Nephron progenitor cell (in vitro differentiated cells): ENCODE data around the gene RPL26.

Source experiments
- DNase-seq: peaks from one replicate; pipeline ENCODE4 v3.0.0; 2021
- H3K27ac Mint-ChIP-seq: 2 replicates; pipeline ENCODE4 v1.8.0; 2021; ENCODE audit warnings: mild to moderate bottlenecking, moderate library complexity, mixed read lengths
- H3K27me3 Mint-ChIP-seq: 2 replicates; pipeline ENCODE4 v1.8.0; 2021; ENCODE audit warnings: mild to moderate bottlenecking, low read depth, mixed read lengths; ENCODE audit not compliant: poor library complexity
- H3K36me3 Mint-ChIP-seq: 2 replicates; pipeline ENCODE4 v1.8.0; 2021; ENCODE audit warnings: low read depth, mixed read lengths
- H3K4me1 Mint-ChIP-seq: 2 replicates; pipeline ENCODE4 v1.8.0; 2021; ENCODE audit warnings: mixed read lengths
- H3K4me3 Mint-ChIP-seq: 2 replicates; pipeline ENCODE4 v1.8.0; 2021; ENCODE audit warnings: mild to moderate bottlenecking, moderate library complexity, mixed read lengths
- H3K9me3 Mint-ChIP-seq: 2 replicates; pipeline ENCODE4 v1.8.0; 2021; ENCODE audit warnings: mild to moderate bottlenecking, moderate library complexity, mixed read lengths
- TF ChIP-seq, protein P1 (sequence below): fragments of 200-600 bp; sonication (generic); IDR thresholded peaks from 2 replicates; pipeline ENCODE4 v1.5.0; 2021; ENCODE audit warnings: antibody characterized with exemption

The RPL26 gene

DNA sequence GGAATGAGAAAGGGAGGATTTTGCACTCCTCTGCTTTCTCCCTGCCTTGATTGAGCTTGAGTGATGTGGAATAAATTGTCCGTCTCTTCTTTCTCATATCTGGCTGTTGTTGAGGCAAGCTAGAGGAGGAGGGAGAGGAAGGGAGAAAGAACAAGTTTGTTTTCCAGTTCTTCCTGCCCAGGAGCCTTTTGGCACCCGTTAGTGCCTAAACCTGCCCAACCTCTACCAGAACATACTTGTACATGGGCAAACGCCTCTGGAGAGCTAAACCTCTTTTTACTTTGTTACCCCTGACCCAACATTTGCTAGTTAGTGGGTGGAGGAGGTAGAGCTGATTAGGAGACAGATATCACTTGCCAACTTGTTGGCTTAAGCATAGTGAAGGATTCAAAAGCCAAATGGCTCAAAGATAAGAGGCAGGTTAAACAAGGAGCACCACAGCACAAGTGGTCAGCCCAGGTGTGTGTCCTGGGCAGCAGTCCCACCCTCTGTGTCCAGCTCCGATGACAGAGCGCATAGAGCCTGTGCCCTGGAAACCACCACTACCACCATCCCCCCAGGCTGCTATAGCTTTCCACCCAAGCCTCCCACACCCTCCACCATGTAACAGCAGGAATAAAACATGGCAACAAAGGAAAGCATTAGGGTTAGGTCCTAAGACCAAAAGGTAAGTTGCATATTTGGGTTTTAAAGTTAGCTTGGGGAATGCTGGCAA lies 36.9 kb downstream of the RPL26 start:
- no peak for DNase-seq
- no peaks in the 10 kb centered on the region for H3K9me3 Mint-ChIP-seq
- H3K4me1 Mint-ChIP-seq: peaks cover 12% of the 10 kb centered on the region
- H3K27me3 Mint-ChIP-seq: no peaks in the 10 kb centered on the region
- no peak overlapping the region for H3K4me3 Mint-ChIP-seq
- H3K27ac Mint-ChIP-seq: no peak overlapping the region
- H3K36me3 Mint-ChIP-seq: no peaks in the 10 kb centered on the region
- TF ChIP-seq, protein P1, sequence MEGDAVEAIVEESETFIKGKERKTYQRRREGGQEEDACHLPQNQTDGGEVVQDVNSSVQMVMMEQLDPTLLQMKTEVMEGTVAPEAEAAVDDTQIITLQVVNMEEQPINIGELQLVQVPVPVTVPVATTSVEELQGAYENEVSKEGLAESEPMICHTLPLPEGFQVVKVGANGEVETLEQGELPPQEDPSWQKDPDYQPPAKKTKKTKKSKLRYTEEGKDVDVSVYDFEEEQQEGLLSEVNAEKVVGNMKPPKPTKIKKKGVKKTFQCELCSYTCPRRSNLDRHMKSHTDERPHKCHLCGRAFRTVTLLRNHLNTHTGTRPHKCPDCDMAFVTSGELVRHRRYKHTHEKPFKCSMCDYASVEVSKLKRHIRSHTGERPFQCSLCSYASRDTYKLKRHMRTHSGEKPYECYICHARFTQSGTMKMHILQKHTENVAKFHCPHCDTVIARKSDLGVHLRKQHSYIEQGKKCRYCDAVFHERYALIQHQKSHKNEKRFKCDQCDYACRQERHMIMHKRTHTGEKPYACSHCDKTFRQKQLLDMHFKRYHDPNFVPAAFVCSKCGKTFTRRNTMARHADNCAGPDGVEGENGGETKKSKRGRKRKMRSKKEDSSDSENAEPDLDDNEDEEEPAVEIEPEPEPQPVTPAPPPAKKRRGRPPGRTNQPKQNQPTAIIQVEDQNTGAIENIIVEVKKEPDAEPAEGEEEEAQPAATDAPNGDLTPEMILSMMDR: no peak

DNA sequence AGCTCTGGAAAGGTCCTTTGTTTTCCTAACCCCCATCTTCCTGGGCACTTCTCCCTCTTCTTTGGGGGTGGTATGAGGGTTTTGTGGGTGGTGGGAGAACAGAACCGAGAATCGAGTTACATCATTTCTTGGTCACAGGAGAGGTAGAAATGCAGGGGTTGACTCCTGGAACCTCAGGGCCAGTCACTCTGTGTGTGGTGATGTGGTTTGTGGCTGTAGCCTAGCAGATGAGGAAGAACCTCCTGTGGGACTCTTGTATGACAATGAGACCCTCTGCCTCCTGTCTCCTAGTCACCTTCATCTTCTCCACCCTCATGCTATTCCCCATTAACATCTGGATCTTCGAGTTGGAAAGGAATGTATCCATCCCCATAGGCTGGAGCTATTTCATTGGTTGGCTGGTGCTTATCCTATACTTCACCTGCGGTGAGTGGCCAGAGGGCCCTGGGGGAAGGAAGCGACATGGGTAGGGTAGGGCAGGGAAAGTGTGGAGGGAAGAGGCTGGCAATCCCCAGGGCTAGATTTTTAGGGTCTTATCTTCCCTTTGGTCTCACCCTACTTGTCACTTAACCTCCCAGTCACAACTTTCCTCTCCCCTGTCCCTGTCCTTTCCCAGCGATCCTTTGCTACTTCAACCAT lies 37.8 kb downstream of the RPL26 start:
- H3K9me3 Mint-ChIP-seq: no peaks in the 10 kb centered on the region
- no peaks in the 10 kb centered on the region for H3K36me3 Mint-ChIP-seq
- no peak overlapping the region for H3K4me3 Mint-ChIP-seq
- TF ChIP-seq, protein P1: no peak
- no peaks in the 10 kb centered on the region for H3K27me3 Mint-ChIP-seq
- DNase-seq: no peak
- H3K4me1 Mint-ChIP-seq: peaks cover 12% of the 10 kb centered on the region
- peak overlapping the region; percentile 93 for H3K27ac Mint-ChIP-seq

DNA sequence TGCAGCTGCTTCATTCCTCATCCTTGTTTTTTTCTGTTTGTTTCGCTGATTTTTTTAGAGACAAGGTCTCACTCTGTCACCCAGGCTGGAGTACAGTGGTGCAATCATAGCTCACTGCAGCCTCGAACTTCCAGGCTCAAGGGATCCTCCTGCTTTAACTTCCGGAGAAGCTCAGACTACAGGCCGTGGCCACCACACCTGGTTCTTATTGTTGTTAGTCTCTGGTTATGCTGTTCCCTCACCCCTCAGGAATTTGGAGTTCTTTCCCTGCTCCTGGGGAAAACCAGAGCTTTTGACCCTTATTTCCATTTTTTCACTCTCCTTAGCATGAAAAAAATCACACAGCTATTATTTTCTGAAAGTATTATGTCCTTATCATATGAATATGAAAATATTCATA lies 41.5 kb downstream of the RPL26 start:
- Mint-ChIP-seq H3K4me3 (no peak overlapping the region), H3K4me1 (peaks cover 26% of the 10 kb centered on the region), H3K9me3 (no peaks in the 10 kb centered on the region), H3K36me3 (no peaks in the 10 kb centered on the region), H3K27ac (no peak overlapping the region), H3K27me3 (peaks cover 4% of the 10 kb centered on the region)
- TF ChIP-seq, protein P1: no peak
- no peak for DNase-seq

DNA sequence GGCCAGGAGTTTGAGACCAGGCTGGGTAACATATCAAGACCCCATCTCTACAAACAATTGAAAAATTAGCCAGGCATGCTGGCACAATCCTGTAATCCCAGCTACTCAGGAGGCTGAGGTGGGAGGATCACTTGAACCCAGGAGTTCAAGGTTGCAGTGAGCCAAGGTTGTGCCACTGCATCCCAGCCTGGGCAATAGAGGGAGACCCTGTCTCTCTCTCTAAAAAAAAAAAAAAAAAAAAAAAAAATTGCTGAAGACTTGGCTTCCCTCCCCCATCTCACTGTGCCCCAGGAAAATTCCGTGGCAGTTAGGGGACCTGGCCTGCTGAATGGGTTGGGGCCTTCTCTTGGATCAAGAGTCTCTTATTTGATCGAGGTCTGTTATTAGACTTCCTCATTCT lies 43.5 kb downstream of the RPL26 start, which contains the start of gene ODF4:
ODF4 (plus strand) TSS at position 301 of the 400 bp plus-strand sequence. CDS start 212 bp downstream, outside the sequence.
- H3K4me3 Mint-ChIP-seq: no peak within 1 kb of the TSS
- H3K27ac Mint-ChIP-seq: peak within 1 kb of the TSS; percentile 41

DNA sequence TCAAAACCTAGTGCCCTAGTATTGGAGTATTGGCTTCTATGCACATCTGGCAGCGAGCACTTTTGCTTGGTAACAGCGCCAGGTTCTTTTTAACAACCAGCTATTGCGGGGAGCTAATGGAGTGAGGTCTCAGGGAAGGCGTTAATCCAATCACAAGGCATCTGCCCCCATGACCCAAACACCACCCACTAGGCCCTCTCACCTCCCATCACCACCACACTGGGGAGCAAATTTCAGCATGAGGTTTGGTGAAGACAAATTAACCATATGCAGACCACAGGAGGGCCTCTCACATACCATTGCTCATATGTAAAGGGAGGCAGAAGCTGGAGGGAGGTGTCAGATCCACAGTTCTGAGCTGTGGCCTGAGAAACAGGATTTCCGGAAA lies 44.2 kb downstream of the RPL26 start:
- DNase-seq: no peak
- Mint-ChIP-seq H3K36me3 (no peaks in the 10 kb centered on the region), H3K27me3 (peaks cover 4% of the 10 kb centered on the region), H3K4me1 (peaks cover 23% of the 10 kb centered on the region), H3K27ac (no peak overlapping the region), H3K4me3 (no peak overlapping the region), H3K9me3 (no peaks in the 10 kb centered on the region)
- TF ChIP-seq, protein P1: no peak

More for the DNA sequence above, 43.5 kb downstream of the RPL26 start, which contains the start of gene ODF4:
- Mint-ChIP-seq H3K36me3 (no peaks in the 10 kb centered on the region), H3K9me3 (no peaks in the 10 kb centered on the region), H3K27me3 (peaks cover 4% of the 10 kb centered on the region), H3K4me1 (peaks cover 23% of the 10 kb centered on the region)
- TF ChIP-seq, protein P1: no peak
- DNase-seq: no peak
